ENCODE data around the gene PDE2A.
A peak's percentile ranks its signal among the peaks of the same experiment; 100 is the strongest.

The PDE2A gene

DNA sequence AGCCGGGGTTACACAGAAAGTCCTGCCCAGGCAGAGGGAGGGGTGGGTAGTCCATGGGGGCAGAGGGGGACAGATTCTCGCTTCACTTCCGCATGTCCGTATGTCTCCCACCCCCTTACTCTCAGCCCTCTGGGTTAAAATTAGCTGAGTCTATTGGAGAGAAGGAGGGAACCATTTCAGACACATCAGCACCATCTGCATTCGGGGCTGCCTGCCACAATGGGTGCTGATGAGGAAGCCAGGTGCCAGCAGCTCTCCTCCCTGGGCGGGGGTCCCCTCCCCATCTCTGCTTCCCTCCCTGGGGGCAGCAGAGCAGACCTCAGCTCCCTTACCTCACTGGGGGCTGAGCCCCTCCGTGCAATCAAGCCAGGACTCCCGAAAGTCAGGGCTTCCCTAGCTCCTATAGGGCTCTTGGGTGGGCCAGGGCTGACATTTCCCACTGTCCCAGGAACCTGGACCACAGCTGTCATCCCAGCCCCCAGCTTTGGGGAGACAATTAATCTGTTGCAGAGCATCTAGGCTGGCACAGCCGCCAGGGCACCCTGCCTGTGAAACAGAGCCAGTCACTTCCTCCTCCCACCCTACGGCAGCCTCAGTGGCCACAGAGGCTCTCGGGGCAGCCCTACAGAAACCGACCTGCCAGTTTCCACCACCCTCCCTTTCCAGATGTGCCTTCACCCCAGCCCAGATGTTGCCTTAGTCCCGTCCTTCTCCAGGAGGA lies 67.3 kb downstream of the PDE2A start:
- no peak for DNase-seq

DNA sequence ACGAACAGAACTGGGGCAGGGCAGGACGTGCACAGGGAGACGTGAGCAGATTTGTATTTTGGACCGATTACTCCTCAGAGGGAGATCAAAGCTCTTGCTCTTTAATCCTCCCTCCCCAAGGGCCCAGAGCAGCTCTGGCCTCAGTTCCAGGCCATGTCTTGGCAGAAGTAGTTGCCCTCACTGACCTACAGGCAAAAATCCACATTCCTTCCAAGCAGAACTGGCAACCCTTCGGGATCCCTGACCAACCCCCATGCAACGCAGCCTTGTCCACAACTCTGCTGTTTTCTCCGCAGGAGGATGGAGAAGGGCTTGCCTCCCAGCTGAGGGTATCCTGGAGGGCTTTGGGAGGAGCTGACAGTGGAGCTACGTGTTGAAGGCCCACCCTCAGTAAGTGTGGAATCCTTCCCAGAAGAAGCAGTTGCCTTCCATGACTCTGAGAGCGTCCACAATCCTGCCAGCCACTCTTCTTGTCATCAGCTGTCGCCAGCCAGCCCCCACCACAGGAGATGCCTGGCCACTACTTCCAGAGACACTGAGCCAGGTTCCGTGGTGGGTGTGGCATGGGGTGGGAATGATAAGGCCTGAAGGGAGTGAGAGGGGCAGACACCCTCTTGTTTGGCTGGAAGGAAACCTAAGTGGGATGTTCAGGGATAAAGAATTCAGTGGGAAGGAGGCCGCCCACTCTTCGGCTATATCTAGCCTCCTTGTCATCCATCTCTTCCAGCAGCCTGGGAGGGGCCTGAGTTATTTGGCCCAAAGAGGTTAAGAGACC lies 68.1 kb downstream of the PDE2A start:
- no peak for DNase-seq

- no peak for DNase-seq
Measured at GRCh38 chr11:72604256-72604655, 70.0 kb downstream of the PDE2A start.

GRCh38 chr11:72602250-72602904 lies 71.8 kb downstream of the PDE2A start:
- DNase-seq: no peak

DNA sequence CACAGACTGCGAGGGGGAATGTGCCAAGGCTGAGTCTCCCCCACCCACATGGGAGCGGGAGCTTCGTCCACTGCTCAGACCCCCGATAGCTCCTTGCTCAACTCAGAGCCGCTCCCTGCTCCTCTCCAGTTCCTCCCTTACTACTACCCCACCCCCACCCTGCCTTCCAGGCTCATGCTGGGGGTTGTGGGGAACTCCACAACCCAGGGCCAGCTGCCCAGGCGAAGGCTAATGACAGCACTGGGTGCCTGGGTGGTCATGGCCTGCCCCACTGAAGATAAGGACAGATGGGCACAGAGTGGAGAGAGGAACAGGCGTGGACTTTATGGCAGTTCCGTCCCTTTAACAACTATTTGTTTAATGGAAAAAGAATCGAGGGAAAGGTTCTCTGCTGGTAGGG lies 73.7 kb downstream of the PDE2A start:
- no peak for DNase-seq

DNA sequence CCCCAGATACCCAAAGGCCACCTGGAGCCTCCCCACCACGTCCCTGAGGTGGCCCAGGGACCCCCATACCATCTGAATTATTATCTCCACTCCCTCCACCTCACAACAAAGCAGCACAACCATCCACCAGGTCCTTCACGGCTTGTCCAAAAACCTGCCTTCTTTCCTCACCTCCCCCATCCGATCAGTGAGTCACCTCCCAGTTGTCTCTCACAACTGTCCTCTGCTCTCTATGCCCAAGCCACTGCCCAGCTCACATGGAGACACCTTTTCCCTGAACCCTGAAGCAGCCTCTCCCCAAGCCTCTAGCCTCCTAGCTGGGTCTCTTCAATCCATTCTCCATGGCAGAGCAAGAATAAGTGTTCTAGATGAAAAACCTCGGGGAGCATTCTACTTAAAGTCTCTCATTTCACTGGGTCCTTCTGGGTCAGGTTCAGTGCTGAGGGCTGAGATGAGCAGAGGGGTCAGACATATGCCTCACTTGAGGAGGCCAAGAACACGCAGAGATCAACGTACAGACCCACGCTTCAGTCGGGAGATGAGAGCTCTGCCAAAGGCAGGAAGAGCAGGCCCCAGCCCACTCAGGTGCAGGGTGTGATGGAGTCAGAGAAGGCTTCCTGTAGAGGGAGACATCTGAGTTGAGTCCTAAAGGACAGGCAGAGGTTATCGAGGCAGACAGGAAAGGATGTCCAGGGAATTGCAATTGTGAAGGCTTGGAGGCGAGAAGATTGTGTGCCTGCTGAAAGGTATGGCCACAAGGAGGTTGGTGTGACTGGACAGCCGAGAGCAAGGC lies 74.7 kb downstream of the PDE2A start:
- no peak for DNase-seq

DNA sequence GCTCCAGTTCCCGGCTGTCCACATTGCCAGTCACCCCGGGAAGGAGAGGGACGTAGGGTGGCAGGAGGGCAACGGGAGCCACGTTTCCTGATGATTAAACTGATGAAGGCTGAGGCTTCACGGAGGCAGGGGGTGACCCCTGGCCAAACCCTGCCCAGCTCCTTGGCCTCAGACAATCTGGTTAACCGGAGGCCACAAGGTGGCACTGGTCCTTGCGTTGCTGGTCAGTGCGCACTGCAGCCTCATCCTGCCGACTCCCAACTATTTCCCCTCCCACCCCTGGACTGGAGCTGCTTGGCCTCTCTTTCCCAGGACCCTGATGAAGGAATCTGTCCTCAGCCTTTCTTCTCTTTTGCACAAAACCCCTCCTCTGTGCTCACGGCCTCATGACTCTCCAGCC lies 75.3 kb downstream of the PDE2A start:
- DNase-seq: no peak

DNA sequence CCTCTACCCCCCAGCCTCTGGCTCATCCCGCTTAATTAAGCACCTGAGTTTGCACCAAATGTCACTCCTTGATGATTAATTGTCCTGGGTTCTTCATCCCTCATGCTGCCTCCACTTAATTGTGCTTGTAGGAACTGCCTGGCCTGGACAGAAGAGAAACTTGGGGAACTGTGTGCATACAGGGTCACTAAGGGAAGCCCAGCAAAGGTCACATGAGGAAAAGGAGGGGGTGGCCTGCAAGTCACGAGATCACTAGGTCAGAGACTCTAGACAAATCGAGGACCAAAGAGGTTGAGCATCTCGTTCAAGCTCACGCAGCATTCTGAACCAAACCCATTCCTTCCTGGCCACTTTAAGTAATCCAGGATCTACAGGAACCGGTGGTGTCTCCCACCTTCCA lies 75.8 kb downstream of the PDE2A start:
- DNase-seq: no peak

- no peak for DNase-seq
Measured at GRCh38 chr11:72597721-72598120, 76.5 kb downstream of the PDE2A start.

- no peak for DNase-seq
Measured at GRCh38 chr11:72595292-72595684, 78.9 kb downstream of the PDE2A start.

GRCh38 chr11:72594493-72595291 lies 79.5 kb downstream of the PDE2A start:
- no peak for DNase-seq

- DNase-seq: no peak
Measured at GRCh38 chr11:72592698-72593495, 81.3 kb downstream of the PDE2A start.

GRCh38 chr11:72591785-72592502 lies 82.3 kb downstream of the PDE2A start:
- peak; percentile 66 for DNase-seq

DNA sequence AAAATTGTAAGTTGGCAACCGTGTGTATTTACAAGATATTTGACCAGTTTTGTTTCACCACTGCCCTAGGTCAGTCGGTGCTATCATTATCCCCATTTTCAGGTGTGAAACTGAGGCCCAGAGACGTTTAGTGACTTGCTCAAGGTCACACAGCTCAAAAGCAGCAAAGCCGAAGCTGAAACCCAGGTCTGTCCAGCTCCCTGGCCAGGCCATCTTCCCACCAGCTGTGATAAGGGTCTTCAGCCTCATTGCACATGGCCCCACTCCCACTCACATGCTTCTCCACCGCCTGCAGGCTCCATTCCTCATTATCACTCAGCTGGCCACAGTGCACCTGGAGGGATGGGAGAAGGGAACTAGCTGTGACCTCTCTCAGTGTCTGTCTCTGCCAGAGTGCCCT lies 83.2 kb downstream of the PDE2A start:
- DNase-seq: no peak

- DNase-seq: peak; percentile 53
Measured at GRCh38 chr11:72589802-72590761, 84.1 kb downstream of the PDE2A start.

DNA sequence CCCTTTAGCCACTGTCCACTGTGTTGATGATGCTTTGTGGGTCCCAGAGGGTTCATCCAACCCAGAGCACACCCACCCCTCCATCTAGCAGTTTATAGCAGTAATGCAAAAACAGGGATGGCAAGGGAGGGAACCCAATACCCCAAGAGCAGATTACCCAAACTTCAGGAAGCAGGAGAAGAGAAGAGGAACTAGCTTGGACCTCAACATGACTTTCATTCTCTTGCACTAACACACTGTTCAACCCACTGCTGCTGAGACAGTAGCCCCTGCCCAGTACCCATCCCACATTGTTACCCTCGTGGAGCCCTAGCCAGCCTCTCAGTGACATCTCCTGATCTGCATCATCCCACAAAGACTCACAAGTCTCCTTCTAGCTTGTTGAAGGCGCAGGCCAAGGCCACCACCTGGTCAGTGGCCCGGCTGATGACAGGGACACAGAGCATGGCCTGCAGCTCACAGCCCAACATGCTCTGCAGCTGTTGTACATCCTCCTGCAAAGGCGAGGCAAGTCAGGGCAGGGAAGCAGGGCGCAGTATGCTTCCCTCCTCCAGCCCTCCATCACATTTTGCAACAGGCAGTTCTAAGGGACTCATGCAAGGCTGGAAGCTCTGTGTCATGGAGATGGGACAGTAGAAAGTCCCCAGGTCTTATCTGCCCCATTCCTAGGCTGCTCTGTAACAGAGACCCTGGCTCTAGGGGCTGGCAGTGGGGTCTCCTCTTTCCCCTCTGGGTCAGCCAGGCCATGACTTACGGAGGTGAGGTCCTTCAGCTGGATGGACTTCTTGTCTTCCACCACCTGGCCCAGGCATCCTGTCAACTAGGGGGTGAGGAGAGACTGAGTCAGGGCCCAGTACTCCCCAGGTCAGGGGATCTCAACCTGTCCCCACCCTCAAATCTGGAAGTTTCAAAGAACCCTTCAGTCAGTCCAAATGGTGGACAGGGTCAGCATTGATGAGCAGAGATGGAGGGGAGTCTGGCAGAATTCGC lies 85.5 kb downstream of the PDE2A start:
- DNase-seq: no peak

DNA sequence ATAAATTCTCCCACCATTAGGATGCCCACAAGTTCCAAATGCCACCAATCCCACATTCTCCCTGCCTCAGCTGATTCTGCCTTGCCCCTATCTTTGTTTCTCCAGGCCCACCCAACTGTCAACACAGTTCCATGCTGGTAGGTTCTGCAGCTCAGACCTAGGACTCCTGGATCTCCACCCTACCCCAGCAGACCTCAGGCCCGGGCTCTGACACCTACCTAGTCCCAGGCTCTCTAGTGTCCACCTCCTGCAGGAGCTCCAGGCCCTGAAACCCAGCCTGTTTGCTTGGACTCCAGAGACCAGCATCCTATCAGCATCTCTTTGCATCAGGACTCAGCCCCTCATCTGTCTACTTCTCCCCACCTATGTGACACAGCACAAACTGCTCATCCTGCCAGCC lies 86.5 kb downstream of the PDE2A start:
- no peak for DNase-seq
